BLaER1 (cell line): ENCODE results near the gene IL6.
"Not testable (repeated sequence)": the region's sequence is repeated elsewhere in the genome, so short reads cannot be mapped to it uniquely, and the experiment has no call there.

Experiments
- H3K27ac ChIP-seq: shearing (Covaris generic); formaldehyde crosslinking; 2 replicates; pipeline ENCODE4 v1.8.1; 2022
- H3K27me3 ChIP-seq: shearing (Covaris generic); formaldehyde crosslinking; 2 replicates; pipeline ENCODE4 v1.8.1; 2022
- H3K36me3 ChIP-seq: shearing (Covaris generic); formaldehyde crosslinking; 2 replicates; pipeline ENCODE4 v1.8.1; 2022
- H3K4me1 ChIP-seq: shearing (Covaris generic); formaldehyde crosslinking; 2 replicates; pipeline ENCODE4 v1.8.1; 2022
- H3K4me2 ChIP-seq: shearing (Covaris generic); formaldehyde crosslinking; 2 replicates; pipeline ENCODE4 v1.8.1; 2022
- H3K4me3 ChIP-seq: shearing (Covaris generic); formaldehyde crosslinking; 2 replicates; pipeline ENCODE4 v1.8.1; 2022
- H3K9ac ChIP-seq: shearing (Covaris generic); formaldehyde crosslinking; 2 replicates; pipeline ENCODE4 v1.8.1; 2022
- H3K9me3 ChIP-seq: shearing (Covaris generic); formaldehyde crosslinking; 2 replicates; pipeline ENCODE4 v1.8.1; 2022
- H4K20me1 ChIP-seq: shearing (Covaris generic); formaldehyde crosslinking; 2 replicates; pipeline ENCODE4 v1.8.1; 2022
- Cebpa-rat ChIP-seq: shearing (Covaris generic); IDR thresholded peaks from 2 replicates; pipeline ENCODE4 v1.8.1; 2022

IL6 gene

GRCh38 chr7:22694597-22695207 is 32.3 kb upstream of the IL6 start:
- Histone ChIP-seq H3K4me3 (no peak overlapping the region), H3K4me2 (no peak overlapping the region), H3K9me3 (no peaks in the 10 kb centered on the region), H4K20me1 (no peaks in the 10 kb centered on the region), H3K27ac (no peak overlapping the region), H3K9ac (no peak overlapping the region), H3K36me3 (no peaks in the 10 kb centered on the region), H3K4me1 (peaks cover 10% of the 10 kb centered on the region), H3K27me3 (no peaks in the 10 kb centered on the region)
- TF ChIP-seq Cebpa-rat = no peak

GRCh38 chr7:22695476-22696132 is 31.4 kb upstream of the IL6 start:
- Histone ChIP-seq H3K4me1 (peaks cover 15% of the 10 kb centered on the region), H4K20me1 (no peaks in the 10 kb centered on the region), H3K4me2 (no peak overlapping the region), H3K4me3 (no peak overlapping the region), H3K36me3 (no peaks in the 10 kb centered on the region), H3K9me3 (no peaks in the 10 kb centered on the region), H3K27me3 (no peaks in the 10 kb centered on the region), H3K9ac (no peak overlapping the region), H3K27ac (no peak overlapping the region)
- no peak for TF ChIP-seq Cebpa-rat

GRCh38 chr7:22696541-22697228 is 30.3 kb upstream of the IL6 start:
- no peak for TF ChIP-seq Cebpa-rat
- Histone ChIP-seq H4K20me1 (no peaks in the 10 kb centered on the region), H3K9ac (no peak overlapping the region), H3K4me1 (peaks cover 18% of the 10 kb centered on the region), H3K9me3 (no peaks in the 10 kb centered on the region), H3K27ac (no peak overlapping the region), H3K4me2 (no peak overlapping the region), H3K4me3 (no peak overlapping the region), H3K27me3 (no peaks in the 10 kb centered on the region), H3K36me3 (no peaks in the 10 kb centered on the region)

- no peak overlapping the region for H3K4me2 ChIP-seq
- no peak overlapping the region for H3K4me3 ChIP-seq
- H3K9me3 ChIP-seq = no peaks in the 10 kb centered on the region
- H3K36me3 ChIP-seq = no peaks in the 10 kb centered on the region
- TF ChIP-seq Cebpa-rat = no peak
- H3K27ac ChIP-seq = no peak overlapping the region
- H3K27me3 ChIP-seq = no peaks in the 10 kb centered on the region
- no peaks in the 10 kb centered on the region for H4K20me1 ChIP-seq
- no peak overlapping the region for H3K9ac ChIP-seq
- H3K4me1 ChIP-seq = peaks cover 18% of the 10 kb centered on the region
Observed at GRCh38 chr7:22697322-22697859, 29.6 kb upstream of the IL6 start.

- peak overlapping the region; percentile 40 for H3K4me2 ChIP-seq
Observed at GRCh38 chr7:22697876-22698606, 29.0 kb upstream of the IL6 start.

DNA sequence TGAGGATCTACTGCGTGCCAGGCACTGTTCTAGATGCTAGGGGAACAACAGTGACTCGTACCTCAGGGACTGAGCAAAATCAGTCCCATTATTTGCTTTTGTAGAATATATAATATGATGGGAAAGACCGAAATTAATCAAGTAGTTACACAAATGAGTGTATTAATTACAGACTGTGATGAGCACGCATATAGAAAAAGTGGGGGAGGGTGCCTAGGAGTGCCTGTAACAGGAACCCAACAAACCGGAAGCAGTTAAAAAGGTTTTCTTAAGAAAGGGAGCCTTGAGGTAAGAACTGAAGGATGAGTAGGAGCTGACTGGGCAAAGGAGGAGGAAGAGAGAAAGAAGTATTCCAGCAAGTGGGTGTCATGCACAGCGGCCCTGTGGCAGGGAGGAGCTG is 28.2 kb upstream of the IL6 start:
- H3K9me3 ChIP-seq = no peaks in the 10 kb centered on the region
- H3K4me3 ChIP-seq = no peak overlapping the region
- H4K20me1 ChIP-seq = no peaks in the 10 kb centered on the region
- TF ChIP-seq Cebpa-rat = no peak
- no peak overlapping the region for H3K9ac ChIP-seq
- H3K4me1 ChIP-seq = peaks cover 18% of the 10 kb centered on the region
- H3K27ac ChIP-seq = no peak overlapping the region
- H3K4me2 ChIP-seq = peak overlapping the region; percentile 40; the same call in 1 of the 2 replicates
- no peaks in the 10 kb centered on the region for H3K36me3 ChIP-seq
- H3K27me3 ChIP-seq = no peaks in the 10 kb centered on the region

More at GRCh38 chr7:22697876-22698606, 29.0 kb upstream of the IL6 start:
- H3K9ac ChIP-seq = no peak overlapping the region
- no peaks in the 10 kb centered on the region for H3K36me3 ChIP-seq
- no peak overlapping the region for H3K4me3 ChIP-seq
- H4K20me1 ChIP-seq = no peaks in the 10 kb centered on the region
- TF ChIP-seq Cebpa-rat = no peak
- H3K9me3 ChIP-seq = no peaks in the 10 kb centered on the region
- H3K27ac ChIP-seq = no peak overlapping the region
- no peaks in the 10 kb centered on the region for H3K27me3 ChIP-seq
- peaks cover 18% of the 10 kb centered on the region for H3K4me1 ChIP-seq

DNA sequence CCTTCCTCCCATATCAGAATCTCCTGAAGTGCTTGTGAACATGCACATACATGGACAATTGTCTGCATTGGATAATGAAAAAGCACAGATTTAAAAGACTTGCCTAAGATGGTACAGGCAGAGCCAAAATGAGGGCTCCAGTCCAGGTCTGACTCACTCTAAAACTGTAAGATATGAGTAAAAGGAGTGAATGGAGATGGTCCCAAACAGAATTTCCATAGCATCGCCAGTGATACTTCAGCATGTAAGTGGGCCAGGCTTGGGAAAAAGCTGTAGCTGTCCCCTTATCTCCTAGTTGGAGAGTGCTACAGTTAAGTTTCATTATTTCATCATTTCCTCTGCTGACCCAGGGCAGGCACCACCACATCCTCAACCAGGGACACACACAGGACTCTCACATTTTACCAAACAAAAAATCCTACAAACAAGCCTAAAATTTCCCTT is 26.4 kb upstream of the IL6 start:
- Histone ChIP-seq H4K20me1 (no peaks in the 10 kb centered on the region), H3K4me1 (peaks cover 18% of the 10 kb centered on the region), H3K4me3 (no peak overlapping the region), H3K9ac (no peak overlapping the region), H3K27me3 (no peaks in the 10 kb centered on the region), H3K36me3 (no peaks in the 10 kb centered on the region), H3K27ac (no peak overlapping the region), H3K4me2 (no peak overlapping the region), H3K9me3 (no peaks in the 10 kb centered on the region)
- no peak for TF ChIP-seq Cebpa-rat

- Histone ChIP-seq H3K4me1 (peaks cover 18% of the 10 kb centered on the region), H3K36me3 (no peaks in the 10 kb centered on the region), H3K9me3 (no peaks in the 10 kb centered on the region), H3K27me3 (no peaks in the 10 kb centered on the region), H3K9ac (no peak overlapping the region), H3K27ac (no peak overlapping the region), H3K4me3 (no peak overlapping the region), H3K4me2 (no peak overlapping the region), H4K20me1 (no peaks in the 10 kb centered on the region)
- no peak for TF ChIP-seq Cebpa-rat
Observed at GRCh38 chr7:22702516-22702915, 24.5 kb upstream of the IL6 start.

GRCh38 chr7:22703107-22703855 is 23.7 kb upstream of the IL6 start:
- H3K4me3 ChIP-seq, H3K4me2 ChIP-seq, H3K9me3 ChIP-seq, H3K27ac ChIP-seq, H4K20me1 ChIP-seq, H3K27me3 ChIP-seq, H3K36me3 ChIP-seq, H3K9ac ChIP-seq: not testable (repeated sequence)
- peaks cover 12% of the 10 kb centered on the region for H3K4me1 ChIP-seq

- not testable (repeated sequence) for H3K9ac ChIP-seq, H3K4me2 ChIP-seq, H3K27me3 ChIP-seq, H3K27ac ChIP-seq, H3K9me3 ChIP-seq, H4K20me1 ChIP-seq, H3K36me3 ChIP-seq, H3K4me3 ChIP-seq, H3K4me1 ChIP-seq
Observed at GRCh38 chr7:22703978-22704610, 22.9 kb upstream of the IL6 start.

DNA sequence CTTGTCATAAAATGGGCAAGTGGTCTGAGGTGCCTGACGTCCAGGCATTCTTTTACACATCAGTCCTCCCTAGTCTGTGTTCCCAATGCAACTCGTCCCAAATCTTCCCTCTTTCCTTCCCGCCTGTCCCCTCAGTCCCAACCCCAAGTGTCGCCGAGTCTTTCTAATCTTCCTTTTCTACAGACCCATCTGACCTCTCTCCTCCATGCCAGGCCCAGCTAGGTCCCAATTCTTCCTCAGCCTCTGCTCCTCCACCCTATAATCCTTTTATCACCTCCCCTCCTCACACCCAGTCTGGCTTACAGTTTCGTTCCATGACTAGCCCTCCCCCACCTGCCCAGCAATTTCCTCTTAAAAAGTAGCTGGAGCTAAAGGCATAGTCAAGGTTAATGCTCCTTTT is 22.3 kb upstream of the IL6 start:
- H3K9ac ChIP-seq, H3K4me3 ChIP-seq, H3K36me3 ChIP-seq, H4K20me1 ChIP-seq, H3K27me3 ChIP-seq, H3K9me3 ChIP-seq, H3K4me1 ChIP-seq, H3K27ac ChIP-seq, H3K4me2 ChIP-seq: not testable (repeated sequence)

DNA sequence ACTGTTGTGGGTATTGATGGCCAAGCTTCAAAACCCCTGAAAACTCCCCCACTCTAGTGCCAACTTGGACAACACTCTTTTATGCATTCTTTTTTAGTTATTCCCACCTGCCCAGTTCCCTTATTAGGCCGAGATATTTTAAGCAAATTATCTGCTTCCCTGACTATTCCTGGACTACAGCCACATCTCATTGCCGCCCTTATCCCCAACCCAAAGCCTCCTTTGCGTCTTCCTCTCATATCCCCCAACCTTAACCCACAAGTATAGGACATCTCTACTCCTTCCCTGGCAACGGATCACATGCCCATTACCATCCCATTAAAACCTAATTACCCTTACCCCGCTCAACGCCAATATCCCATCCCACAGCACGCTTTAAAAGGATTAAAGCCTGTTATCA is 21.1 kb upstream of the IL6 start:
- not testable (repeated sequence) for H3K9ac ChIP-seq, H3K4me1 ChIP-seq, H3K4me2 ChIP-seq, H3K36me3 ChIP-seq, H3K27me3 ChIP-seq, H3K27ac ChIP-seq, H4K20me1 ChIP-seq, H3K9me3 ChIP-seq, H3K4me3 ChIP-seq
